PFSK-1 (cell line): ENCODE data around the gene DDX25.

Experiments used
- FOXP2 ChIP-seq: optimal IDR thresholded peaks from 2 replicates; pipeline ENCODE3; 2011; ENCODE audit warnings: borderline replicate concordance, control low read depth, inconsistent platforms; ENCODE audit not compliant: insufficient read depth; ENCODE audit errors: extremely low read length, extremely low read depth
- POLR2AphosphoS5 ChIP-seq: IDR thresholded peaks from 2 replicates; pipeline ENCODE4 v1.6.1; 2012; ENCODE audit warnings: low read depth, mild to moderate bottlenecking, control low read depth, low read length, moderate library complexity
- SIN3A ChIP-seq: IDR thresholded peaks from 2 replicates; pipeline ENCODE4 v1.6.1; 2012; ENCODE audit warnings: mild to moderate bottlenecking, low read length, moderate library complexity, borderline replicate concordance; ENCODE audit not compliant: insufficient read depth
- TAF1 ChIP-seq: IDR thresholded peaks from 2 replicates; pipeline ENCODE4 v1.6.1; 2012; ENCODE audit warnings: low read length, control low read depth, borderline replicate concordance; ENCODE audit not compliant: insufficient read depth
- TF ChIP-seq, protein P1 (sequence below), 2 experiments: IDR thresholded peaks; 2 replicates each; pipeline versions ENCODE4 v1.6.1 to v1.8.0; 2011 to 2012; ENCODE audit warnings: low read depth in 2 of 2, low read length in 2 of 2, control low read depth in 1 of 2, inconsistent platforms in 1 of 2, mild to moderate bottlenecking in 1 of 2, moderate library complexity in 1 of 2; ENCODE audit not compliant: insufficient read depth in 1 of 2

- TF ChIP-seq SIN3A (no peak), POLR2AphosphoS5 (no peak), TAF1 (no peak), FOXP2 (no peak)
- TF ChIP-seq, protein P1, sequence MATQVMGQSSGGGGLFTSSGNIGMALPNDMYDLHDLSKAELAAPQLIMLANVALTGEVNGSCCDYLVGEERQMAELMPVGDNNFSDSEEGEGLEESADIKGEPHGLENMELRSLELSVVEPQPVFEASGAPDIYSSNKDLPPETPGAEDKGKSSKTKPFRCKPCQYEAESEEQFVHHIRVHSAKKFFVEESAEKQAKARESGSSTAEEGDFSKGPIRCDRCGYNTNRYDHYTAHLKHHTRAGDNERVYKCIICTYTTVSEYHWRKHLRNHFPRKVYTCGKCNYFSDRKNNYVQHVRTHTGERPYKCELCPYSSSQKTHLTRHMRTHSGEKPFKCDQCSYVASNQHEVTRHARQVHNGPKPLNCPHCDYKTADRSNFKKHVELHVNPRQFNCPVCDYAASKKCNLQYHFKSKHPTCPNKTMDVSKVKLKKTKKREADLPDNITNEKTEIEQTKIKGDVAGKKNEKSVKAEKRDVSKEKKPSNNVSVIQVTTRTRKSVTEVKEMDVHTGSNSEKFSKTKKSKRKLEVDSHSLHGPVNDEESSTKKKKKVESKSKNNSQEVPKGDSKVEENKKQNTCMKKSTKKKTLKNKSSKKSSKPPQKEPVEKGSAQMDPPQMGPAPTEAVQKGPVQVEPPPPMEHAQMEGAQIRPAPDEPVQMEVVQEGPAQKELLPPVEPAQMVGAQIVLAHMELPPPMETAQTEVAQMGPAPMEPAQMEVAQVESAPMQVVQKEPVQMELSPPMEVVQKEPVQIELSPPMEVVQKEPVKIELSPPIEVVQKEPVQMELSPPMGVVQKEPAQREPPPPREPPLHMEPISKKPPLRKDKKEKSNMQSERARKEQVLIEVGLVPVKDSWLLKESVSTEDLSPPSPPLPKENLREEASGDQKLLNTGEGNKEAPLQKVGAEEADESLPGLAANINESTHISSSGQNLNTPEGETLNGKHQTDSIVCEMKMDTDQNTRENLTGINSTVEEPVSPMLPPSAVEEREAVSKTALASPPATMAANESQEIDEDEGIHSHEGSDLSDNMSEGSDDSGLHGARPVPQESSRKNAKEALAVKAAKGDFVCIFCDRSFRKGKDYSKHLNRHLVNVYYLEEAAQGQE (IDR thresholded peaks at IDR 0.05; ENCODE audit: insufficient read depth in 1 of 2, low read depth in 2 of 2, low read length in 2 of 2), result no peak
Measured at GRCh38 chr11:125925804-125926203, 21.5 kb downstream of the DDX25 start.
